Breast epithelium (tissue), 4 donors: ENCODE results near the gene AP2S1. TPM values are rescaled to one million over a fixed set of nuclear protein-coding genes. Genes with fewer than 3 reads are reported as not detected.
"Not testable (repeated sequence)": the region's sequence is repeated elsewhere in the genome, so short reads cannot be mapped to it uniquely, and the experiment has no call there.

Experiments
- DNase-seq, 2 donors: peaks; one replicate each; pipeline ENCODE4 v3.0.0-alpha.2; 2019; ENCODE audit warnings: low spot score in 2 of 2
- H3K27ac ChIP-seq, 2 donors: fragments of 200-600 bp; sonication (generic) in 1 of 2; one replicate each; pipeline ENCODE4 v1.5.1; 2016 to 2019; ENCODE audit warnings: mild to moderate bottlenecking in 1 of 2
- H3K27me3 ChIP-seq, 2 donors: fragments of 200-600 bp; sonication (generic) in 1 of 2; one replicate each; pipeline versions ENCODE4 v1.5.1 to v1.6.0; 2017 to 2019; ENCODE audit warnings: control low read depth in 1 of 2, mild to moderate bottlenecking in 1 of 2
- H3K36me3 ChIP-seq: fragments of 200-600 bp; one replicate; pipeline ENCODE4 v1.5.1; 2019
- H3K4me1 ChIP-seq, 2 donors: fragments of 200-600 bp; sonication (generic); one replicate each; pipeline ENCODE4 v1.5.1; 2016 to 2019; ENCODE audit warnings: control low read depth in 1 of 2
- H3K4me3 ChIP-seq, 3 donors: fragments of 200-600 bp; sonication (generic); 1 replicate in 2 of 3; 2 replicates in 1 of 3; pipeline ENCODE4 v1.5.1; 2016 to 2019; ENCODE audit warnings: mild to moderate bottlenecking in 3 of 3, moderate library complexity in 2 of 3
- H3K9me3 ChIP-seq, 2 donors: fragments of 200-600 bp; sonication (generic) in 1 of 2; one replicate each; pipeline ENCODE4 v1.5.1; 2016 to 2019; ENCODE audit warnings: control low read depth in 1 of 2
- CTCF ChIP-seq, 3 donors: fragments of 450-650 bp; IDR thresholded peaks; one replicate each; pipeline ENCODE4 v1.5.1; 2016 to 2017; ENCODE audit warnings: antibody characterized with exemption in 3 of 3, mild to moderate bottlenecking in 3 of 3, moderate library complexity in 3 of 3
- POLR2A ChIP-seq: fragments of 450-650 bp; IDR thresholded peaks from one replicate; pipeline ENCODE4 v1.6.1; 2016; ENCODE audit warnings: antibody characterized with exemption, mild to moderate bottlenecking, moderate library complexity
- POLR2AphosphoS5 ChIP-seq, 3 donors: sonication (generic); formaldehyde crosslinking; IDR thresholded peaks; one replicate each; pipeline ENCODE4 v1.6.1; 2017; ENCODE audit warnings: antibody characterized with exemption in 3 of 3
- intact Hi-C: fragments of 100-400 bp; cut with DNase I; formaldehyde crosslinking; loops from one replicate; pipeline ENCODE4 v1.15.1; 2023; ENCODE audit warnings: low total_unique reads
- total RNA-seq, 3 donors: library from RNA; depleted of rRNA; stranded (reverse); fragments of >200 nt; gene quantifications; one replicate each; pipeline ENCODE4 v1.1.0, GENCODE V29; 2016

AP2S1 gene
- total RNA-seq, 3 donors from 2014 or later, result 63.1 to 108 (median 101) TPM

GRCh38 chr19:46809534-46810272 is 40.9 kb downstream of the AP2S1 start:
- peaks cover 5 to 7% of the 10 kb centered on the region in 2 donors for H3K4me1 ChIP-seq
- no peak overlapping the region for H3K4me3 ChIP-seq
- DNase-seq, result no peak
- TF ChIP-seq CTCF (IDR thresholded peaks at IDR 0.05) (no peak), POLR2AphosphoS5 (IDR thresholded peaks at IDR 0.05) (no peak), POLR2A (no peak)
- no peaks in the 10 kb centered on the region for H3K27me3 ChIP-seq
- H3K36me3 ChIP-seq, result no peaks in the 10 kb centered on the region
- H3K9me3 ChIP-seq, result no peaks in the 10 kb centered on the region
- no peak overlapping the region for H3K27ac ChIP-seq
- intact Hi-C loops, result no loop called here

GRCh38 chr19:46806656-46807055 is 44.0 kb downstream of the AP2S1 start:
- no peak for TF ChIP-seq POLR2A
- TF ChIP-seq POLR2AphosphoS5 (IDR thresholded peaks at IDR 0.05), result no peak
- TF ChIP-seq CTCF (IDR thresholded peaks at IDR 0.05), result no peak
- Histone ChIP-seq H3K36me3 (no peaks in the 10 kb centered on the region), H3K27ac (no peak overlapping the region), H3K4me3 (no peak overlapping the region), H3K4me1 (no peaks in the 10 kb centered on the region), H3K9me3 (no peaks in the 10 kb centered on the region), H3K27me3 (no peaks in the 10 kb centered on the region)
- intact Hi-C loops, result no loop called here
- no peak for DNase-seq

DNA sequence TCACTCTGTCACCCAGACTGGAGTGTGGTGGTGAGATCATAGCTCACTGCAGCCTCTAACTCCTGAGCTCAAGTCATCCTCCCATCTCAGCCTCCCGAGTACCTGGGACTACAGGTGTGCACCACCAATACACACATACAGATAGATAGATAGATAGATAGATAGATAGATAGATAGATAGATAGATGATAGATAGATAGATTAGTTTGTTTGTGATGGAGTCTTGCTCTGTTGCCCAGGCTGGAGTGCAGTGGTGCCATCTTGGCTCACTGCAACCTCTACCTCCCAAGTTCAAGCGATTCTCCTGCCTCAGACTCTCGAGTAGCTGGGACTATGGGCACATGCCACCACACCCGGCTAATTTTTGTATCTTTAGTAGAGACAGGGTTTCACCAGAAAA is 46.2 kb downstream of the AP2S1 start:
- H3K36me3 ChIP-seq, intact Hi-C loops, H3K4me3 ChIP-seq, H3K27ac ChIP-seq, H3K9me3 ChIP-seq, DNase-seq, H3K27me3 ChIP-seq, H3K4me1 ChIP-seq: not testable (repeated sequence)

DNA sequence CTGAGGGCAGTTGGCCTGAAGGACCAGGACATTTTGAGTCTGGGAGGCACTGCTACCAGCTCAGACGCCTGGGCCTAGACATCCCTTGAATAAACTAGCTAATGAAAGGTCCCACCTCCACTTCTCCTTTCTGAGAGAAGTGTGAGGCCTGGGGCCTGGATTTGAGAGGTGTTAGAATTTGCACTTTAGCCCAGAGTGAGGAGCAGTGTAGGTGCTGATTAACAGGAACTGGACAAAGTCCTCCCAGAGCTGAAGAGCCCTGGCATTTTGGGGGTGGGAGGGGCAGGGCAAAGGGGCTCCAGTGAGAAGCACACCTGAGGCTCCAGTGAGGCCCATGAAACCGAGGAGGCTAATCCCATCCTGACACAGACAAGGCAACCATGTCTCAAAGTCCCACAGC is 47.1 kb downstream of the AP2S1 start:
- intact Hi-C loops, result no loop called here

DNA sequence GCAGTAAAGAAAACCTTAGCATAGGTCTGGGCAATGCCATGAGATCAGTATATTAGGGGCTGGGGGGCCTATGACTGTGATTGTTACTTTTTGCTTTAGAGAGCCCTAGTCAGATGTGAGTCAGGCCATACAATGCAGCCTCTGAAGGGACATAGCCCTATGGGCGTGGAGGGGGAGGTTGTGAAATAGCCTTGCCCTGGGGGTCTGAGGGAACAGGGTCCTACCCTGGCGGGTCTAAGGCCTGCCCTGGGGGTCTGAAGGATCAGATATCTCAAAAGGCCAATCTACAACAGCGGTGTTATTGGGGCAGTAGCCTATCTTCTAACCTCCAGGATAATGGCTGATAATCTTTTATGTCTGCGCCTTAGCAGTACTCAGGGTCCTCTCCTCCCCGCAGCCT is 48.5 kb downstream of the AP2S1 start:
- no peaks in the 10 kb centered on the region for H3K4me1 ChIP-seq
- no peak overlapping the region for H3K27ac ChIP-seq
- DNase-seq, result no peak
- intact Hi-C loops, result no loop called here
- no peaks in the 10 kb centered on the region for H3K27me3 ChIP-seq
- H3K9me3 ChIP-seq, result no peaks in the 10 kb centered on the region
- no peaks in the 10 kb centered on the region for H3K36me3 ChIP-seq
- H3K4me3 ChIP-seq, result no peak overlapping the region
- TF ChIP-seq CTCF (IDR thresholded peaks at IDR 0.05) (no peak), POLR2AphosphoS5 (IDR thresholded peaks at IDR 0.05) (no peak), POLR2A (no peak)

More for the DNA sequence above, 47.1 kb downstream of the AP2S1 start:
- no peak for TF ChIP-seq CTCF (IDR thresholded peaks at IDR 0.05)
- no peak for TF ChIP-seq POLR2A
- TF ChIP-seq POLR2AphosphoS5 (IDR thresholded peaks at IDR 0.05), result no peak
- H3K36me3 ChIP-seq, result no peaks in the 10 kb centered on the region
- no peak overlapping the region for H3K4me3 ChIP-seq
- H3K9me3 ChIP-seq, result no peaks in the 10 kb centered on the region
- DNase-seq, result no peak
- H3K4me1 ChIP-seq, result no peaks in the 10 kb centered on the region
- no peak overlapping the region for H3K27ac ChIP-seq
- no peaks in the 10 kb centered on the region for H3K27me3 ChIP-seq
